K562 (cell line): ENCODE data around the gene ERCC4. TPM values are rescaled to one million over a fixed set of nuclear protein-coding genes. Genes with fewer than 3 reads are reported as not detected.
A peak's percentile ranks its signal among the peaks of the same experiment; 100 is the strongest.

Experiments used
- MGA ChIP-seq: fragments of 450-650 bp; IDR thresholded peaks from 2 replicates; pipeline ENCODE4 v1.6.1; 2016; ENCODE audit warnings: mild to moderate bottlenecking, moderate library complexity
- PTBP1 ChIP-seq: fragments of 200-400 bp; formaldehyde crosslinking; IDR thresholded peaks from 2 replicates; pipeline ENCODE4 v1.6.1; 2017; ENCODE audit warnings: low read depth, low read length
- SAFB2 ChIP-seq: fragments of 200-400 bp; formaldehyde crosslinking; IDR thresholded peaks from 2 replicates; pipeline ENCODE4 v1.6.1; 2018; ENCODE audit warnings: borderline replicate concordance, low read length, low read depth, moderate library complexity; ENCODE audit not compliant: severe bottlenecking
- ZBTB40 ChIP-seq, 2 experiments: fragments of 450-650 bp in 1 of 2; sonication (generic) in 1 of 2; formaldehyde crosslinking in 1 of 2; IDR thresholded peaks; 2 replicates each; pipeline versions ENCODE4 v1.7.1 to v1.9.0; 2016 to 2022; ENCODE audit warnings: inconsistent platforms in 1 of 2, mild to moderate bottlenecking in 1 of 2, missing genetic modification reagents in 1 of 2
- polyA plus RNA-seq, 8 experiments: library from polyadenylated mRNA; depleted of rRNA in 4 of 8; stranded (reverse) in 5 of 8; unstranded in 3 of 8; fragments of >200 nt; fragmentation: Nextera tagmentation in 2 of 8; fragmentation: Illumina TruSeq in 1 of 8; extraction: Ambion mirVana in 2 of 8; extraction: Trizol in 1 of 8; gene quantifications; 2 replicates each; pipeline versions ENCODE4 v1.2.1 to v1.2.3, GENCODE V29; 2011 to 2014; ENCODE audit warnings: inconsistent platforms in 1 of 8, missing spikeins in 1 of 8
- total RNA-seq, 7 experiments: library from RNA; depleted of rRNA in 6 of 7; stranded (reverse); fragments of >200 nt in 6 of 7; fragmentation: Illumina TruSeq in 2 of 7; extraction: Trizol in 2 of 7; gene quantifications; 2 replicates each; pipeline versions ENCODE4 v1.2.1 to v1.2.3, GENCODE V29; 2011 to 2021; ENCODE audit warnings: low replicate concordance in 1 of 7

The ERCC4 gene
- total and polyA plus RNA-seq, 9 of the 15 experiments (the other 6 are each of a cell fraction or from before 2014, with no cell fraction given): 3.7 to 10.5 (median 6.0) TPM

- no peak for TF ChIP-seq PTBP1
- TF ChIP-seq ZBTB40 (IDR thresholded peaks at IDR 0.05): peak; percentile 87
- TF ChIP-seq ZBTB40 (CRISPR knock-in tag; IDR thresholded peaks at IDR 0.05): no peak
- TF ChIP-seq MGA: no peak
- no peak for TF ChIP-seq SAFB2
Measured at GRCh38 chr16:13919683-13920509, at the start of gene ERCC4 (continued).
